SK-N-SH (cell line): ENCODE results near the gene DCUN1D5. TPM values are rescaled to one million over a fixed set of nuclear protein-coding genes. Genes with fewer than 3 reads are reported as not detected.

Experiments
- CTCF ChIA-PET: fragments of 300-600, 350-600 bp; formaldehyde crosslinking; extraction: SDS; loops from one replicate; lab custom pipeline; 2021; lab: Yijun Ruan, JAX
- POLR2A ChIA-PET: fragments of 350-600 bp; sonication (Branson Sonifier 250); formaldehyde crosslinking; extraction: SDS; loops from one replicate; lab custom pipeline; 2020; ENCODE audit warnings: antibody characterized with exemption, inconsistent platforms; lab: Yijun Ruan, JAX
- DNase-seq: peaks from one replicate; pipeline ENCODE4 v3.0.0; 2012
- H2AFZ ChIP-seq: fragments of 200-600 bp; sonication (generic); 2 replicates; pipeline ENCODE4 v1.8.1; 2016; ENCODE audit warnings: antibody characterized with exemption, mild to moderate bottlenecking, low read depth
- H3F3A ChIP-seq: fragments of 200-600 bp; sonication (generic); replicated peaks from 2 replicates; pipeline ENCODE3; 2016; ENCODE audit warnings: antibody characterized with exemption, mild to moderate bottlenecking; ENCODE audit not compliant: insufficient read depth
- H3K27ac ChIP-seq, 2 experiments: fragments of 200-500 bp in 1 of 2; fragments of 200-600 bp in 1 of 2; sonication (Bioruptor generic) in 1 of 2; sonication (generic), shearing (Covaris generic) in 1 of 2; 2 replicates each; pipeline versions ENCODE4 v1.5.1 to v1.6.1; 2014 to 2016; ENCODE audit warnings: low read depth in 2 of 2, inconsistent platforms in 1 of 2, low read length in 1 of 2, mild to moderate bottlenecking in 1 of 2, mixed read lengths in 1 of 2
- H3K27me3 ChIP-seq: fragments of 200-600 bp; sonication (generic), shearing (Covaris generic); 2 replicates; pipeline ENCODE4 v1.6.1; 2016; ENCODE audit warnings: mixed run types; ENCODE audit not compliant: insufficient read depth
- H3K36me3 ChIP-seq, 2 experiments: fragments of 200-500 bp in 1 of 2; fragments of 200-600 bp in 1 of 2; sonication (Bioruptor generic) in 1 of 2; sonication (generic) in 1 of 2; replicated peaks in 1 of 2; 2 replicates each; pipeline versions ENCODE3 to v1.5.1; 2014 to 2016; ENCODE audit warnings: low read length in 1 of 2, mild to moderate bottlenecking in 1 of 2; ENCODE audit not compliant: insufficient read depth in 2 of 2, control insufficient read depth in 1 of 2
- H3K4me1 ChIP-seq, 2 experiments: fragments of 200-500 bp in 1 of 2; fragments of 200-600 bp in 1 of 2; sonication (Bioruptor generic) in 1 of 2; sonication (generic), shearing (Covaris generic) in 1 of 2; 2 replicates each; pipeline versions ENCODE4 v1.5.1 to v1.6.1; 2014 to 2016; ENCODE audit warnings: low read depth in 1 of 2, low read length in 1 of 2, mixed run types in 1 of 2; ENCODE audit not compliant: insufficient read depth in 2 of 2, control insufficient read depth in 1 of 2
- H3K4me2 ChIP-seq: fragments of 200-600 bp; sonication (generic), shearing (Covaris generic); 2 replicates; pipeline ENCODE4 v1.6.1; 2017; ENCODE audit warnings: mixed run types
- H3K4me3 ChIP-seq, 2 experiments: fragments of 200-500 bp in 1 of 2; fragments of 200-600 bp in 1 of 2; sonication (Bioruptor generic) in 1 of 2; sonication (generic), shearing (Covaris generic) in 1 of 2; 2 replicates each; pipeline versions ENCODE4 v1.5.1 to v1.8.1; 2014 to 2016; ENCODE audit warnings: low read depth in 2 of 2, inconsistent platforms in 1 of 2, low read length in 1 of 2, mild to moderate bottlenecking in 1 of 2, mixed read lengths in 1 of 2, moderate library complexity in 1 of 2
- H3K79me2 ChIP-seq: fragments of 200-600 bp; sonication (generic); 2 replicates; pipeline ENCODE4 v1.8.1; 2017; ENCODE audit warnings: mild to moderate bottlenecking; ENCODE audit not compliant: insufficient read depth
- H3K9ac ChIP-seq: fragments of 200-600 bp; sonication (generic); 2 replicates; pipeline ENCODE4 v1.6.1; 2017; ENCODE audit warnings: mixed run types
- H3K9me2 ChIP-seq: fragments of 200-600 bp; sonication (generic); 2 replicates; pipeline ENCODE4 v1.6.1; 2017; ENCODE audit warnings: mixed run types
- H3K9me3 ChIP-seq: fragments of 200-600 bp; sonication (generic); 2 replicates; pipeline ENCODE4 v1.6.1; 2017; ENCODE audit warnings: mixed run types, mild to moderate bottlenecking, moderate library complexity
- H4K20me1 ChIP-seq: fragments of 200-600 bp; sonication (generic); 2 replicates; pipeline ENCODE4 v1.6.1; 2017; ENCODE audit warnings: mild to moderate bottlenecking, mixed run types; ENCODE audit not compliant: insufficient read depth
- FOXJ3 ChIP-seq: sonication (generic); formaldehyde crosslinking; IDR thresholded peaks from 2 replicates; pipeline ENCODE4 v1.5.1; 2020; ENCODE audit warnings: mild to moderate bottlenecking, missing genetic modification reagents
- FOXM1 ChIP-seq: IDR thresholded peaks from 2 replicates; pipeline ENCODE4 v1.4.0; 2012; ENCODE audit warnings: low read depth, mild to moderate bottlenecking
- GABPA ChIP-seq: IDR thresholded peaks from 2 replicates; pipeline ENCODE4 v1.4.0; 2012; ENCODE audit warnings: low read depth, mild to moderate bottlenecking
- GATA2 ChIP-seq: sonication (generic); formaldehyde crosslinking; IDR thresholded peaks from 2 replicates; pipeline ENCODE4 v1.5.0; 2020; ENCODE audit warnings: mild to moderate bottlenecking, missing genetic modification reagents
- JUND ChIP-seq: IDR thresholded peaks from 2 replicates; pipeline ENCODE4 v1.4.0; 2012
- MXI1 ChIP-seq: IDR thresholded peaks from 2 replicates; pipeline ENCODE4 v1.6.1; 2012; ENCODE audit warnings: mild to moderate bottlenecking, low read depth, low read length, improper control_type of control experiment
- NFIC ChIP-seq: IDR thresholded peaks from 2 replicates; pipeline ENCODE4 v1.4.0; 2012; ENCODE audit warnings: borderline replicate concordance
- POLR2AphosphoS5 ChIP-seq: IDR thresholded peaks from 2 replicates; pipeline ENCODE4 v1.6.1; 2012; ENCODE audit warnings: low read depth, low read length
- RAD21 ChIP-seq: IDR thresholded peaks from 2 replicates; pipeline ENCODE4 v1.6.1; 2012; ENCODE audit warnings: mild to moderate bottlenecking, low read length
- RCOR1 ChIP-seq: fragments of 150-350 bp; IDR thresholded peaks from 2 replicates; pipeline ENCODE4 v1.6.1; 2017; ENCODE audit warnings: antibody characterized with exemption, low read length
- RFX5 ChIP-seq: IDR thresholded peaks from 2 replicates; pipeline ENCODE4 v1.6.1; 2012; ENCODE audit warnings: mild to moderate bottlenecking, improper control_type of control experiment, low read length
- SMC3 ChIP-seq: IDR thresholded peaks from 2 replicates; pipeline ENCODE4 v1.6.1; 2012; ENCODE audit warnings: low read depth, low read length, improper control_type of control experiment
- TCF12 ChIP-seq: IDR thresholded peaks from 2 replicates; pipeline ENCODE4 v1.4.0; 2012
- TEAD4 ChIP-seq: IDR thresholded peaks from 2 replicates; pipeline ENCODE4 v1.4.0; 2012; ENCODE audit warnings: mild to moderate bottlenecking, borderline replicate concordance; ENCODE audit not compliant: insufficient read depth
- WGBS: methylation state at CpG from one replicate; pipeline ENCODE4 v1.1.6; 2017; ENCODE audit warnings: low lambda C conversion rate; 5-methylcytosine and 5-hydroxymethylcytosine counted together
- polyA plus RNA-seq, 3 experiments: library from polyadenylated mRNA; depleted of rRNA; stranded (reverse); fragments of >200 nt; gene quantifications; 2 replicates each; pipeline ENCODE4 v1.2.3, GENCODE V29; 2012
- TF ChIP-seq, protein P1 (sequence below): IDR thresholded peaks from 2 replicates; pipeline ENCODE4 v1.6.1; 2012; ENCODE audit warnings: mild to moderate bottlenecking, low read depth, low read length, moderate library complexity
- TF ChIP-seq, protein P2 (sequence below): fragments of 200-600 bp; sonication (generic); IDR thresholded peaks from 2 replicates; pipeline ENCODE4 v1.6.1; 2017; ENCODE audit warnings: antibody characterized with exemption, mild to moderate bottlenecking, moderate library complexity
- TF ChIP-seq, protein P3 (sequence below): IDR thresholded peaks from 2 replicates; pipeline ENCODE4 v1.4.0; 2012; ENCODE audit warnings: low read depth
- TF ChIP-seq, protein P4 (sequence below): IDR thresholded peaks from 2 replicates; pipeline ENCODE4 v1.4.0; 2012; ENCODE audit warnings: low read depth, borderline replicate concordance
- TF ChIP-seq, protein P5 (sequence below): fragments of 150-350 bp; IDR thresholded peaks from 2 replicates; pipeline ENCODE4 v1.6.1; 2016; ENCODE audit warnings: mild to moderate bottlenecking, low read depth, low read length
- TF ChIP-seq, protein P6 (sequence below): IDR thresholded peaks from 2 replicates; pipeline ENCODE4; 2012

Gene DCUN1D5
- polyA plus RNA-seq, 1 of the 3 experiments (the other 2 are of a cell fraction), result 33.1 TPM

DNA sequence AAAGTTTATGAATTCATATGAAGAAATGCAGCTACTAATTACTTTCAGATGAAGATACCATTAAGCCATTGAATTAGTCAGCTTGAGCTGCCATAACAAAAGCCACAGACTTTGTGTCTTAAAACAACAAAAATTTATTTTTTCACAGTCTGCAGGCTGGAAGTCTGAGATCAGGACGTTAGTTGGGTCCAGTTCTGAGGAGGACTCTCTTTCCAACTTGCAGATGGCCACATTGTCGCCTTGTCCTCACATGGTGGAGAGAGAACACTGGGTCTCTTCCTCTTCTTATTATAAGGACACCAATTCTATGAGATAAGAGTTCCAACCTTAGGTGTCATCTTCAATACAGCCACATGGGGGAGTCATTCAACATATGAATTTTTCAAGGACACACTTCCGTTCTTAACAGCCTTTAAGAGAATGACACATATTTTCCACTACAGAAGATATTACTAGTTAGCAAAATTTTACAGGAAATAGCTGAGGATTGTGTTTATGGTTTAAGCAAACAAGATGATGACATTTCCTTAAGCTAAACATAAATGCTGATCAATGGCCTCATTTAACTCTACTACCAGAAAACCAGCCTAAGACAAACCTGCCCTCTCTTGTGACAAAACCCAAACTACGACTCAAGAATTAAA is 56.0 kb downstream of the DCUN1D5 start:
- Histone ChIP-seq H3K27ac (peak overlapping the region; percentile 34; a peak in 2 of 4 replicates), H3K9me3 (no peaks in the 10 kb centered on the region), H3K27me3 (no peaks in the 10 kb centered on the region), H3K4me2 (no peak overlapping the region), H3K9ac (no peak overlapping the region), H3F3A (peaks cover 6% of the 10 kb centered on the region), H2AFZ (peak overlapping the region; percentile 65; the same call in 1 of the 2 replicates), H3K9me2 (no peaks in the 10 kb centered on the region; the same call in 1 of the 2 replicates), H3K36me3 (no peaks in the 10 kb centered on the region), H3K4me3 (no peak overlapping the region), H3K4me1 (peaks cover 0 to 4% of the 10 kb centered on the region in 2 experiments; a peak in 2 of 4 replicates), H4K20me1 (no peaks in the 10 kb centered on the region), H3K79me2 (no peaks in the 10 kb centered on the region)
- ChIA-PET POLR2A (no interaction called here), CTCF (interaction anchor here (0.6 to 2.5 kb wide), 13 partner anchors 9 to 636 kb away, joined by 3 to 15 read pairs (median 4); partner anchors contain the start of genes DCUN1D5 and DYNC2H1)
- 22% methylated on average over 4 of the region's 4 CpGs for WGBS
- DNase-seq, result peak; percentile 43
- TF ChIP-seq, protein P1, sequence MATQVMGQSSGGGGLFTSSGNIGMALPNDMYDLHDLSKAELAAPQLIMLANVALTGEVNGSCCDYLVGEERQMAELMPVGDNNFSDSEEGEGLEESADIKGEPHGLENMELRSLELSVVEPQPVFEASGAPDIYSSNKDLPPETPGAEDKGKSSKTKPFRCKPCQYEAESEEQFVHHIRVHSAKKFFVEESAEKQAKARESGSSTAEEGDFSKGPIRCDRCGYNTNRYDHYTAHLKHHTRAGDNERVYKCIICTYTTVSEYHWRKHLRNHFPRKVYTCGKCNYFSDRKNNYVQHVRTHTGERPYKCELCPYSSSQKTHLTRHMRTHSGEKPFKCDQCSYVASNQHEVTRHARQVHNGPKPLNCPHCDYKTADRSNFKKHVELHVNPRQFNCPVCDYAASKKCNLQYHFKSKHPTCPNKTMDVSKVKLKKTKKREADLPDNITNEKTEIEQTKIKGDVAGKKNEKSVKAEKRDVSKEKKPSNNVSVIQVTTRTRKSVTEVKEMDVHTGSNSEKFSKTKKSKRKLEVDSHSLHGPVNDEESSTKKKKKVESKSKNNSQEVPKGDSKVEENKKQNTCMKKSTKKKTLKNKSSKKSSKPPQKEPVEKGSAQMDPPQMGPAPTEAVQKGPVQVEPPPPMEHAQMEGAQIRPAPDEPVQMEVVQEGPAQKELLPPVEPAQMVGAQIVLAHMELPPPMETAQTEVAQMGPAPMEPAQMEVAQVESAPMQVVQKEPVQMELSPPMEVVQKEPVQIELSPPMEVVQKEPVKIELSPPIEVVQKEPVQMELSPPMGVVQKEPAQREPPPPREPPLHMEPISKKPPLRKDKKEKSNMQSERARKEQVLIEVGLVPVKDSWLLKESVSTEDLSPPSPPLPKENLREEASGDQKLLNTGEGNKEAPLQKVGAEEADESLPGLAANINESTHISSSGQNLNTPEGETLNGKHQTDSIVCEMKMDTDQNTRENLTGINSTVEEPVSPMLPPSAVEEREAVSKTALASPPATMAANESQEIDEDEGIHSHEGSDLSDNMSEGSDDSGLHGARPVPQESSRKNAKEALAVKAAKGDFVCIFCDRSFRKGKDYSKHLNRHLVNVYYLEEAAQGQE, result no peak
- TF ChIP-seq TEAD4 (no peak), RFX5 (0 out of 2 replicates have a peak, but pooled peaks have one; percentile 43), JUND (peak; percentile 9; the same call in 1 of the 2 replicates), SMC3 (peak; percentile 49; the same call in 1 of the 2 replicates), RCOR1 (no peak), FOXM1 (no peak), RAD21 (peak; percentile 67), GATA2 (CRISPR knock-in tag) (no peak), GABPA (peak; percentile 14; the same call in 1 of the 2 replicates), MXI1 (no peak), NFIC (no peak), TCF12 (no peak), FOXJ3 (CRISPR knock-in tag) (no peak), POLR2AphosphoS5 (no peak)
- TF ChIP-seq, protein P2, sequence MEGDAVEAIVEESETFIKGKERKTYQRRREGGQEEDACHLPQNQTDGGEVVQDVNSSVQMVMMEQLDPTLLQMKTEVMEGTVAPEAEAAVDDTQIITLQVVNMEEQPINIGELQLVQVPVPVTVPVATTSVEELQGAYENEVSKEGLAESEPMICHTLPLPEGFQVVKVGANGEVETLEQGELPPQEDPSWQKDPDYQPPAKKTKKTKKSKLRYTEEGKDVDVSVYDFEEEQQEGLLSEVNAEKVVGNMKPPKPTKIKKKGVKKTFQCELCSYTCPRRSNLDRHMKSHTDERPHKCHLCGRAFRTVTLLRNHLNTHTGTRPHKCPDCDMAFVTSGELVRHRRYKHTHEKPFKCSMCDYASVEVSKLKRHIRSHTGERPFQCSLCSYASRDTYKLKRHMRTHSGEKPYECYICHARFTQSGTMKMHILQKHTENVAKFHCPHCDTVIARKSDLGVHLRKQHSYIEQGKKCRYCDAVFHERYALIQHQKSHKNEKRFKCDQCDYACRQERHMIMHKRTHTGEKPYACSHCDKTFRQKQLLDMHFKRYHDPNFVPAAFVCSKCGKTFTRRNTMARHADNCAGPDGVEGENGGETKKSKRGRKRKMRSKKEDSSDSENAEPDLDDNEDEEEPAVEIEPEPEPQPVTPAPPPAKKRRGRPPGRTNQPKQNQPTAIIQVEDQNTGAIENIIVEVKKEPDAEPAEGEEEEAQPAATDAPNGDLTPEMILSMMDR, result peak; percentile 70
- TF ChIP-seq, protein P3, sequence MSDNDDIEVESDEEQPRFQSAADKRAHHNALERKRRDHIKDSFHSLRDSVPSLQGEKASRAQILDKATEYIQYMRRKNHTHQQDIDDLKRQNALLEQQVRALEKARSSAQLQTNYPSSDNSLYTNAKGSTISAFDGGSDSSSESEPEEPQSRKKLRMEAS, result no peak
- TF ChIP-seq, protein P4, sequence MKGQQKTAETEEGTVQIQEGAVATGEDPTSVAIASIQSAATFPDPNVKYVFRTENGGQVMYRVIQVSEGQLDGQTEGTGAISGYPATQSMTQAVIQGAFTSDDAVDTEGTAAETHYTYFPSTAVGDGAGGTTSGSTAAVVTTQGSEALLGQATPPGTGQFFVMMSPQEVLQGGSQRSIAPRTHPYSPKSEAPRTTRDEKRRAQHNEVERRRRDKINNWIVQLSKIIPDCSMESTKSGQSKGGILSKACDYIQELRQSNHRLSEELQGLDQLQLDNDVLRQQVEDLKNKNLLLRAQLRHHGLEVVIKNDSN, result no peak
- TF ChIP-seq, protein P5, sequence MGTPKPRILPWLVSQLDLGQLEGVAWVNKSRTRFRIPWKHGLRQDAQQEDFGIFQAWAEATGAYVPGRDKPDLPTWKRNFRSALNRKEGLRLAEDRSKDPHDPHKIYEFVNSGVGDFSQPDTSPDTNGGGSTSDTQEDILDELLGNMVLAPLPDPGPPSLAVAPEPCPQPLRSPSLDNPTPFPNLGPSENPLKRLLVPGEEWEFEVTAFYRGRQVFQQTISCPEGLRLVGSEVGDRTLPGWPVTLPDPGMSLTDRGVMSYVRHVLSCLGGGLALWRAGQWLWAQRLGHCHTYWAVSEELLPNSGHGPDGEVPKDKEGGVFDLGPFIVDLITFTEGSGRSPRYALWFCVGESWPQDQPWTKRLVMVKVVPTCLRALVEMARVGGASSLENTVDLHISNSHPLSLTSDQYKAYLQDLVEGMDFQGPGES, result no peak
- TF ChIP-seq, protein P6, sequence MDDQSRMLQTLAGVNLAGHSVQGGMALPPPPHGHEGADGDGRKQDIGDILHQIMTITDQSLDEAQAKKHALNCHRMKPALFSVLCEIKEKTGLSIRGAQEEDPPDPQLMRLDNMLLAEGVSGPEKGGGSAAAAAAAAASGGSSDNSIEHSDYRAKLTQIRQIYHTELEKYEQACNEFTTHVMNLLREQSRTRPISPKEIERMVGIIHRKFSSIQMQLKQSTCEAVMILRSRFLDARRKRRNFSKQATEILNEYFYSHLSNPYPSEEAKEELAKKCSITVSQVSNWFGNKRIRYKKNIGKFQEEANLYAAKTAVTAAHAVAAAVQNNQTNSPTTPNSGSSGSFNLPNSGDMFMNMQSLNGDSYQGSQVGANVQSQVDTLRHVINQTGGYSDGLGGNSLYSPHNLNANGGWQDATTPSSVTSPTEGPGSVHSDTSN, result no peak
